Measurements from ENCODE around the gene PAPPA.

Gene PAPPA

GRCh38 chr9:116133163-116133562 is 20.4 kb upstream of the PAPPA start:
- H4K20me1 ChIP-seq (ENCODE audit: insufficient read depth, low read length): no peaks in the 10 kb centered on the region
- peaks cover 37% of the 10 kb centered on the region for H3K4me1 ChIP-seq (ENCODE audit: low read length)
- no peaks in the 10 kb centered on the region for H3K79me2 ChIP-seq (ENCODE audit: low read length)
- H3K9ac ChIP-seq (ENCODE audit: low read length): no peak overlapping the region
- H3K9me3 ChIP-seq (ENCODE audit: insufficient read depth, low read length): peaks cover 5% of the 10 kb centered on the region; the same call in 1 of the 2 replicates
- TF ChIP-seq CTCF (IDR thresholded peaks at IDR 0.05; ENCODE audit: low read depth, low read length) (no peak), EZH2phosphoT487 (IDR thresholded peaks at IDR 0.05; ENCODE audit: low read depth) (no peak)
- peak overlapping the region; percentile 37 for H3K27ac ChIP-seq (ENCODE audit: low read length)
- peak overlapping the region; percentile 56 for H3K4me2 ChIP-seq (ENCODE audit: low read length)
- peaks cover 2% of the 10 kb centered on the region for H3K36me3 ChIP-seq (replicated peaks; ENCODE audit: low read depth, low read length)
- H2AFZ ChIP-seq (ENCODE audit: low read depth, low read length): no peak overlapping the region
- H3K4me3 ChIP-seq (ENCODE audit: low read length): 0 out of 2 replicates have a peak overlapping the region, but pooled peaks have one; percentile 4
- H3K27me3 ChIP-seq (ENCODE audit: low read depth, low read length): no peaks in the 10 kb centered on the region

- Histone ChIP-seq H3K4me2 (ENCODE audit: low read length) (no peak overlapping the region), H4K20me1 (ENCODE audit: insufficient read depth, low read length) (no peaks in the 10 kb centered on the region), H2AFZ (ENCODE audit: low read depth, low read length) (no peak overlapping the region), H3K9me3 (ENCODE audit: insufficient read depth, low read length) (peaks cover 5% of the 10 kb centered on the region; the same call in 1 of the 2 replicates), H3K4me1 (ENCODE audit: low read length) (peaks cover 41% of the 10 kb centered on the region), H3K36me3 (replicated peaks; ENCODE audit: low read depth, low read length) (peaks cover 2% of the 10 kb centered on the region), H3K27ac (ENCODE audit: low read length) (no peak overlapping the region), H3K27me3 (ENCODE audit: low read depth, low read length) (no peaks in the 10 kb centered on the region), H3K4me3 (ENCODE audit: low read length) (no peak overlapping the region), H3K79me2 (ENCODE audit: low read length) (no peaks in the 10 kb centered on the region), H3K9ac (ENCODE audit: low read length) (no peak overlapping the region)
- no peak for TF ChIP-seq CTCF (IDR thresholded peaks at IDR 0.05; ENCODE audit: low read depth, low read length)
- no peak for TF ChIP-seq EZH2phosphoT487 (IDR thresholded peaks at IDR 0.05; ENCODE audit: low read depth)
Observed at GRCh38 chr9:116134975-116135374, 18.6 kb upstream of the PAPPA start.

GRCh38 chr9:116137010-116137409 is 16.6 kb upstream of the PAPPA start:
- Histone ChIP-seq H4K20me1 (ENCODE audit: insufficient read depth, low read length) (no peaks in the 10 kb centered on the region), H3K9me3 (ENCODE audit: insufficient read depth, low read length) (no peaks in the 10 kb centered on the region), H3K36me3 (replicated peaks; ENCODE audit: low read depth, low read length) (no peaks in the 10 kb centered on the region), H3K27ac (ENCODE audit: low read length) (no peak overlapping the region), H3K4me1 (ENCODE audit: low read length) (peaks cover 41% of the 10 kb centered on the region), H3K9ac (ENCODE audit: low read length) (no peak overlapping the region), H3K4me3 (ENCODE audit: low read length) (no peak overlapping the region), H3K4me2 (ENCODE audit: low read length) (no peak overlapping the region), H2AFZ (ENCODE audit: low read depth, low read length) (no peak overlapping the region), H3K27me3 (ENCODE audit: low read depth, low read length) (no peaks in the 10 kb centered on the region), H3K79me2 (ENCODE audit: low read length) (no peaks in the 10 kb centered on the region)
- TF ChIP-seq EZH2phosphoT487 (IDR thresholded peaks at IDR 0.05; ENCODE audit: low read depth): no peak
- TF ChIP-seq CTCF (IDR thresholded peaks at IDR 0.05; ENCODE audit: low read depth, low read length): no peak

GRCh38 chr9:116137581-116137980 is 16.0 kb upstream of the PAPPA start:
- TF ChIP-seq CTCF (IDR thresholded peaks at IDR 0.05; ENCODE audit: low read depth, low read length) (no peak), EZH2phosphoT487 (IDR thresholded peaks at IDR 0.05; ENCODE audit: low read depth) (no peak)
- Histone ChIP-seq H3K79me2 (ENCODE audit: low read length) (no peaks in the 10 kb centered on the region), H2AFZ (ENCODE audit: low read depth, low read length) (no peak overlapping the region), H3K9ac (ENCODE audit: low read length) (no peak overlapping the region), H3K27me3 (ENCODE audit: low read depth, low read length) (no peaks in the 10 kb centered on the region), H3K36me3 (replicated peaks; ENCODE audit: low read depth, low read length) (no peaks in the 10 kb centered on the region), H4K20me1 (ENCODE audit: insufficient read depth, low read length) (no peaks in the 10 kb centered on the region), H3K9me3 (ENCODE audit: insufficient read depth, low read length) (no peaks in the 10 kb centered on the region), H3K27ac (ENCODE audit: low read length) (no peak overlapping the region), H3K4me3 (ENCODE audit: low read length) (no peak overlapping the region), H3K4me2 (ENCODE audit: low read length) (no peak overlapping the region), H3K4me1 (ENCODE audit: low read length) (peaks cover 40% of the 10 kb centered on the region)
